Measurements from ENCODE around the gene INTS1.

INTS1 gene

GRCh38 chr7:1502845-1503244, 1.3 kb downstream of the INTS1 start:
- H3K36me3 ChIP-seq (ENCODE audit: insufficient read depth, low read length) = peaks cover 6% of the 10 kb centered on the region; the same call in 1 of the 2 replicates

GRCh38 chr7:1501487-1502270, 2.5 kb downstream of the INTS1 start:
- no peak overlapping the region; the same call in 1 of the 2 replicates for H3K4me3 ChIP-seq (ENCODE audit: low read depth, low read length)
- peaks cover 8% of the 10 kb centered on the region for H3K4me1 ChIP-seq (ENCODE audit: control insufficient read depth, insufficient read depth, low read length, unreplicated experiment)
- no peak overlapping the region for H3K27ac ChIP-seq (ENCODE audit: low read depth, low read length)
- H2AFZ ChIP-seq (ENCODE audit: low read length, unreplicated experiment) = no peak overlapping the region
- H3K36me3 ChIP-seq (ENCODE audit: insufficient read depth, low read length) = peaks cover 8% of the 10 kb centered on the region; the same call in 1 of the 2 replicates
- H3K27me3 ChIP-seq (ENCODE audit: insufficient read depth, low read length) = no peaks in the 10 kb centered on the region
- peaks cover 27% of the 10 kb centered on the region for H3K79me2 ChIP-seq (ENCODE audit: control insufficient read depth, insufficient read depth, low read length, unreplicated experiment)

More at GRCh38 chr7:1502845-1503244, 1.3 kb downstream of the INTS1 start:
- Histone ChIP-seq H3K4me3 (ENCODE audit: low read depth, low read length) (peak overlapping the region; percentile 93), H3K79me2 (ENCODE audit: control insufficient read depth, insufficient read depth, low read length, unreplicated experiment) (peaks cover 27% of the 10 kb centered on the region), H2AFZ (ENCODE audit: low read length, unreplicated experiment) (no peak overlapping the region), H3K27ac (ENCODE audit: low read depth, low read length) (no peak overlapping the region), H3K27me3 (ENCODE audit: insufficient read depth, low read length) (no peaks in the 10 kb centered on the region), H3K4me1 (ENCODE audit: control insufficient read depth, insufficient read depth, low read length, unreplicated experiment) (peaks cover 12% of the 10 kb centered on the region)

DNA sequence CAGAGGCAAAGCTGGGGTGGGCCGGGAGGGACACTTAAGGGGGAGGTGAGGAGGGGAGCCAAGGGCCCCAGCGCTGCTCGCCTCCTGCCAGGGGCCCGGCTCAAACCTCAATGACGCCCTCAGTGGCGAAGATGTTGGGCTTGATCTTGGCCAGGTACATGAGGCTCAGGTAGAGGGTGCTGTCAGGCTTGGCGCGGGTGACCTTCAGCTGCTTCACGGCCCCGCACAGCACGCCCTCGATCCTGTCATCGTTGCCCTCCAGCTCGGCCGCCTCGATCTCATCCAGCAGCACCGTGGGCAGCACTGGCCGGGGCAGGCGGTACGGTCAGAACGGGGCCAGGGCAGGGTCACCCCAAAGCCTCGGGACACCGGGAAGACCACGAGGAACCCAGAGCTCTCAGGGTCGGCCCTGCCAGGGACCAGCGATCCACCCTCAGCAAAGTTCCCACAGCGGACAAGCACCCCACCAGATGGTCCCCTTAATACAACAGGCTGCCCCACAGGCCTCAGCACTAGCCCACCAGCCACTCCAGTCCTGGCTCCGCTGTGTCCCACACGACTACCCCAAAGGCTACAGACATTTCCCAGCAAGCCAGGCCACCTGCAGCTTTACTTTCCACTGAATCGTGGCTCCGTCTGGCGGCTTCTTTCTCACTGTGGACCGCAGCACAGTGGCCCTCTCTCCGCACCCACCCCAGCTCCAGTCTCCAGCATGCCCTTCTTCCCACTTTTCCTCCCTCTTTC, 4.0 kb downstream of the INTS1 start:
- Histone ChIP-seq H2AFZ (ENCODE audit: low read length, unreplicated experiment) (no peak overlapping the region), H3K36me3 (ENCODE audit: insufficient read depth, low read length) (peaks cover 8% of the 10 kb centered on the region; the same call in 1 of the 2 replicates), H3K4me1 (ENCODE audit: control insufficient read depth, insufficient read depth, low read length, unreplicated experiment) (peaks cover 8% of the 10 kb centered on the region), H3K27me3 (ENCODE audit: insufficient read depth, low read length) (no peaks in the 10 kb centered on the region), H3K27ac (ENCODE audit: low read depth, low read length) (no peak overlapping the region), H3K4me3 (ENCODE audit: low read depth, low read length) (no peak overlapping the region), H3K79me2 (ENCODE audit: control insufficient read depth, insufficient read depth, low read length, unreplicated experiment) (peaks cover 27% of the 10 kb centered on the region)

- peaks cover 8% of the 10 kb centered on the region; the same call in 1 of the 2 replicates for H3K36me3 ChIP-seq (ENCODE audit: insufficient read depth, low read length)
- peaks cover 27% of the 10 kb centered on the region for H3K79me2 ChIP-seq (ENCODE audit: control insufficient read depth, insufficient read depth, low read length, unreplicated experiment)
- no peak overlapping the region for H3K4me3 ChIP-seq (ENCODE audit: low read depth, low read length)
- H3K4me1 ChIP-seq (ENCODE audit: control insufficient read depth, insufficient read depth, low read length, unreplicated experiment) = peaks cover 8% of the 10 kb centered on the region
- H2AFZ ChIP-seq (ENCODE audit: low read length, unreplicated experiment) = no peak overlapping the region
- no peaks in the 10 kb centered on the region for H3K27me3 ChIP-seq (ENCODE audit: insufficient read depth, low read length)
- no peak overlapping the region for H3K27ac ChIP-seq (ENCODE audit: low read depth, low read length)
Observed at GRCh38 chr7:1499367-1500029, 4.7 kb downstream of the INTS1 start.

GRCh38 chr7:1498370-1499305, 5.6 kb downstream of the INTS1 start:
- Histone ChIP-seq H3K79me2 (ENCODE audit: control insufficient read depth, insufficient read depth, low read length, unreplicated experiment) (peaks cover 22% of the 10 kb centered on the region), H3K4me3 (ENCODE audit: low read depth, low read length) (no peak overlapping the region), H3K36me3 (ENCODE audit: insufficient read depth, low read length) (peaks cover 8% of the 10 kb centered on the region; the same call in 1 of the 2 replicates), H3K4me1 (ENCODE audit: control insufficient read depth, insufficient read depth, low read length, unreplicated experiment) (peaks cover 8% of the 10 kb centered on the region), H2AFZ (ENCODE audit: low read length, unreplicated experiment) (no peak overlapping the region), H3K27me3 (ENCODE audit: insufficient read depth, low read length) (no peaks in the 10 kb centered on the region), H3K27ac (ENCODE audit: low read depth, low read length) (no peak overlapping the region)

- Histone ChIP-seq H2AFZ (ENCODE audit: low read length, unreplicated experiment) (no peak overlapping the region), H3K27ac (ENCODE audit: low read depth, low read length) (no peak overlapping the region), H3K27me3 (ENCODE audit: insufficient read depth, low read length) (no peaks in the 10 kb centered on the region), H3K4me1 (ENCODE audit: control insufficient read depth, insufficient read depth, low read length, unreplicated experiment) (no peaks in the 10 kb centered on the region), H3K79me2 (ENCODE audit: control insufficient read depth, insufficient read depth, low read length, unreplicated experiment) (peaks cover 10% of the 10 kb centered on the region), H3K4me3 (ENCODE audit: low read depth, low read length) (no peak overlapping the region), H3K36me3 (ENCODE audit: insufficient read depth, low read length) (peaks cover 6% of the 10 kb centered on the region; the same call in 1 of the 2 replicates)
Observed at GRCh38 chr7:1497293-1497927, 6.8 kb downstream of the INTS1 start.

- Histone ChIP-seq H3K4me3 (ENCODE audit: low read depth, low read length) (no peak overlapping the region), H3K79me2 (ENCODE audit: control insufficient read depth, insufficient read depth, low read length, unreplicated experiment) (peaks cover 3% of the 10 kb centered on the region), H3K4me1 (ENCODE audit: control insufficient read depth, insufficient read depth, low read length, unreplicated experiment) (no peaks in the 10 kb centered on the region), H3K36me3 (ENCODE audit: insufficient read depth, low read length) (peaks cover 2% of the 10 kb centered on the region; the same call in 1 of the 2 replicates), H2AFZ (ENCODE audit: low read length, unreplicated experiment) (no peak overlapping the region), H3K27me3 (ENCODE audit: insufficient read depth, low read length) (no peaks in the 10 kb centered on the region), H3K27ac (ENCODE audit: low read depth, low read length) (no peak overlapping the region)
Observed at GRCh38 chr7:1496531-1497292, 7.5 kb downstream of the INTS1 start.

GRCh38 chr7:1495564-1496242, 8.5 kb downstream of the INTS1 start:
- no peak overlapping the region for H3K4me3 ChIP-seq (ENCODE audit: low read depth, low read length)
- no peaks in the 10 kb centered on the region for H3K4me1 ChIP-seq (ENCODE audit: control insufficient read depth, insufficient read depth, low read length, unreplicated experiment)
- no peaks in the 10 kb centered on the region for H3K27me3 ChIP-seq (ENCODE audit: insufficient read depth, low read length)
- H2AFZ ChIP-seq (ENCODE audit: low read length, unreplicated experiment) = no peak overlapping the region
- peaks cover 6% of the 10 kb centered on the region; the same call in 1 of the 2 replicates for H3K36me3 ChIP-seq (ENCODE audit: insufficient read depth, low read length)
- H3K79me2 ChIP-seq (ENCODE audit: control insufficient read depth, insufficient read depth, low read length, unreplicated experiment) = no peaks in the 10 kb centered on the region
- H3K27ac ChIP-seq (ENCODE audit: low read depth, low read length) = no peak overlapping the region
